Stimulated activated naive B cell treated with anti-CD40 and anti-IgM and Interleukin-4, amounts not matched to agents 10 μg/mL and 1 μg/mL and 100 μg/mL, for 72 hours (primary cell): ENCODE results near the gene CDK13.

Experiments
- ATAC-seq, 2 donors: fragments of 150-1000 bp; cut with Tn5 transposase; replicated peaks; 2 replicates each; pipeline ENCODE4 v1.10.0; 2021; ENCODE audit warnings: moderate library complexity in 1 of 2
- DNase-seq: peaks from one replicate; pipeline ENCODE4 v3.0.0; 2021
- H3K27ac Mint-ChIP-seq: one replicate; pipeline ENCODE4 v1.8.0; 2022; ENCODE audit warnings: mild to moderate bottlenecking, mixed read lengths
- H3K27me3 Mint-ChIP-seq, 2 donors: one replicate each; pipeline ENCODE4 v1.8.0; 2022; ENCODE audit warnings: mixed read lengths in 2 of 2
- H3K36me3 Mint-ChIP-seq, 2 donors: one replicate each; pipeline ENCODE4 v1.8.0; 2022; ENCODE audit warnings: mixed read lengths in 2 of 2, mild to moderate bottlenecking in 1 of 2
- H3K4me1 Mint-ChIP-seq, 2 donors: one replicate each; pipeline ENCODE4 v1.8.0; 2022; ENCODE audit warnings: mixed read lengths in 2 of 2, mild to moderate bottlenecking in 1 of 2
- H3K4me3 Mint-ChIP-seq, 2 donors: one replicate each; pipeline ENCODE4 v1.8.0; 2022; ENCODE audit warnings: mild to moderate bottlenecking in 2 of 2, mixed read lengths in 2 of 2, moderate library complexity in 1 of 2
- H3K9me3 Mint-ChIP-seq, 2 donors: one replicate each; pipeline ENCODE4 v1.8.0; 2022; ENCODE audit warnings: mixed read lengths in 2 of 2, mild to moderate bottlenecking in 1 of 2

The CDK13 gene

DNA sequence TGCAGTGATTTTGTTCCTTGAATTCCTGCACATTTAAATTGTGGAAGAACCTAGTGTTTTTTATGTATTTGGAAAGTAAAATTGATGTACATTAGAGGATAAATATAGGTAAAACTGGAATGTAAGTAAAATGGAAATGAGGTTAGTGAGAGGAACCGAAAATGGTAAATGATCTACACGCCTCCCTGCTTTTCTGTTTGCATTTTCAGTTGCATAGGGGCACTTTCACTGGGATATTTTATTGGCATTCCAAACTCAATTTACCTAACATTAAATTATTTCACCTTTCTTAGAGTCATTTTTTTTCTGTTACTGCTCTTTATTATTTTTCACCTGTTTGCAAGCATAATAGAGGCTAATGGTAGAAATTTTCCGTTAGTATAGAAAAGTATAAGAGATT, 8.0 kb downstream of the CDK13 start:
- DNase-seq (no peak), ATAC-seq (peak in 1 of 2 donors; percentile 51)
- no peaks in the 10 kb centered on the region for H3K27me3 Mint-ChIP-seq
- H3K36me3 Mint-ChIP-seq, result peaks cover 22 to 38% of the 10 kb centered on the region in 2 donors
- peaks cover 23 to 70% of the 10 kb centered on the region in 2 donors for H3K4me1 Mint-ChIP-seq
- peaks cover 0 to 2% of the 10 kb centered on the region in 2 donors for H3K9me3 Mint-ChIP-seq
- H3K4me3 Mint-ChIP-seq, result peak overlapping the region in 1 of 2 donors; percentile 39
- no peak overlapping the region for H3K27ac Mint-ChIP-seq

DNA sequence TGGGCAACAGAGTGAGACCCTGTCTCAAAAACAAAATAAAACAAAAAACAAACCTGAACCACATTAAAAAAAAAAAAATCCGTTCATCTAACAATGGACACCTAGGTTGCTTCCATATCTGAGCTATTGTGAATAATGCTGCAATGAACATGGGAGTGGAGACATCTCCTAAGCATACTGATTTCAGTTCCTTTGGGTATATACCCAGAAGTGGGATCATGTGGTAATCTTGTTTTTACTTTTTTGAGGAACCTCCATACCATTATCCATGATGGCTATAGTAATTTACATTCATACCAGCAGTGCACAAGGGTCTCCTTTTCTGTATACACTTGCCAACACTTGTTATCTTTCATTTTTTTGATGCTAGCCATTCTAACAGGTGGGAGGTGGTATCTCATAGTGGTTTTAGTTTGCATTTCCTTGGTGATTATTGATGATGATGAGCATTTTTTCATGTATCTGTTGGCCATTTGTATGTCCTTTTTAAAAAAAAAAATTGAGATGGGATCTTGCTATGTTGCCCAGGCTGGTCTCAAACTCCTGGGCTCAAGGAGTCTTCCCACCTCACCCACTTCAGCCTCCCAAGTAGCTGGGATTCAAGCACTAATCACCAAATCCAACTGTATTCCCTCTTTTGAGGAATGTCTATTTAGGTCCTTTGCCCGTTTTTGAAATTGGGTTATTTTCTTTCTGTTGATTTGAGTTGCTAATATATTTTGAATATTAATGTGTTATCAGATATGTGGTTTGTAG, 17.5 kb downstream of the CDK13 start:
- H3K27ac Mint-ChIP-seq, result no peak overlapping the region
- H3K9me3 Mint-ChIP-seq, result peaks cover 0 to 3% of the 10 kb centered on the region in 2 donors
- H3K4me3 Mint-ChIP-seq, result no peak overlapping the region
- no peaks in the 10 kb centered on the region for H3K27me3 Mint-ChIP-seq
- H3K4me1 Mint-ChIP-seq, result peaks cover 51 to 96% of the 10 kb centered on the region in 2 donors
- ATAC-seq, result peak in 1 of 2 donors; percentile 31
- DNase-seq, result no peak
- H3K36me3 Mint-ChIP-seq, result peaks cover 9 to 31% of the 10 kb centered on the region in 2 donors

DNA sequence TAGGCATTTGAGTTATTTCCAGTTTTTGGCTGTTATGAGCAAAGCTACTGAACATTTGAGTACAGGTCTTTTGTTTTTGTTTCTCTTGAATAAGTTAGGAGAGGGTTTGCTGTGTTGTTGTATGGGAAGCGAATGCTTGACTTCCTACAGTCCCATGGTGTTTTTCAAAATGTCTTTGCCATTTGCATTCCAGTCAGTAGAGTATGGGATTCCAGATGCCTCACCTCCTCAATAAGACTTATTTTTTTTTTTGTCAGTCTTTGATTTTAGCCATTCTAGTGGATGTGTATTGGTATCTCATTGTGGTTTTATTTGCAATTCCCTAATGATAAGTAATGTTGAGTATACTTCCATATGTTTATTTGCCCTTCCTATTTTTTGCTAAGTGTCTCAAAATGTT, 19.4 kb downstream of the CDK13 start:
- Mint-ChIP-seq H3K9me3 (peaks cover 0 to 3% of the 10 kb centered on the region in 2 donors), H3K4me3 (peak overlapping the region in 1 of 2 donors; percentile 3), H3K27me3 (no peaks in the 10 kb centered on the region), H3K36me3 (peaks cover 12 to 31% of the 10 kb centered on the region in 2 donors), H3K4me1 (peaks cover 54 to 98% of the 10 kb centered on the region in 2 donors), H3K27ac (peak overlapping the region; percentile 56)
- ATAC-seq, result no peak
- DNase-seq, result no peak

DNA sequence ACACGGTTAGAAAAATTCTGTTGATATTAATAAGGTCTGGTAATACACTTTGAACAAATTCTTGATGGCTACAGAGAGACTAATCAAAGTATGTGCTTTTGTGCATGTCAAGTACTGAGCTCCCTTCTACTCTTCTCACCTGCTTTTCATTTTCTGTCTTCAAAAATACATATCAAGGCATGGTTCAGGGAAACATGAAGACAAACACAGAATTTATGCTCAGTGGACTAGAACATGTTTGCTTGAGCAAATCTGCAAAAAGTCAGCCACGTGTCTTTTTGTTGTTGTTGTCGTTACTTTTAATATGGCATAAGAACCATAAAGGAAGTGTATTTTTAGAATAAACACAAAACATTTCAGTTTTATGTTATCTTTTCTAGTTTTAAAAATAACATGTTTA, 21.9 kb downstream of the CDK13 start:
- Mint-ChIP-seq H3K36me3 (peaks cover 8 to 19% of the 10 kb centered on the region in 2 donors), H3K27ac (peak overlapping the region; percentile 65), H3K9me3 (no peaks in the 10 kb centered on the region)

DNA sequence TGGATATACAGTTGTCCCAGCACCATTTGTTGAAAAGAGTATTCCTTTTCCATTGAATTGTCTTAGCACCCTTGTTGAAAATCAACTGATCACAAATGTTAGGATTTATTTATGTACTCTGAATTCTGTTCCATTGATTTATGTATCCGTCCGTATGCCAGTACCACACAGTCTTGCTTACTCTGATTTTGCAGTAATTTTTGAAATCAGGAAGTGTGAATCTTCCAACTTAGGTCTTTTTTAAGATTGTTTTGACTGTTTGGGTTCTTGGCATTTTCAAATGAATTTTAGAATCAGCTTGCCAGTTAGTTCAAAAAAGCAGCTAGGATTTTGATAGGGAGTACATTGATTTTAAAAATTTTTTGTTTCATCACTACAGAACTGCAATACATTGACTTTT, 23.7 kb downstream of the CDK13 start:
- H3K4me3 Mint-ChIP-seq, result peak overlapping the region in 1 of 2 donors; percentile 18
- H3K27me3 Mint-ChIP-seq, result no peaks in the 10 kb centered on the region
- ATAC-seq, result no peak
- H3K4me1 Mint-ChIP-seq, result peaks cover 26 to 57% of the 10 kb centered on the region in 2 donors
- H3K9me3 Mint-ChIP-seq, result no peaks in the 10 kb centered on the region
- H3K36me3 Mint-ChIP-seq, result peaks cover 4 to 6% of the 10 kb centered on the region in 2 donors
- DNase-seq, result no peak
- H3K27ac Mint-ChIP-seq, result peak overlapping the region; percentile 67

More for the DNA sequence above, 21.9 kb downstream of the CDK13 start:
- DNase-seq, result no peak
- Mint-ChIP-seq H3K4me3 (peak overlapping the region in 1 of 2 donors; percentile 21), H3K4me1 (peaks cover 38 to 76% of the 10 kb centered on the region in 2 donors), H3K27me3 (no peaks in the 10 kb centered on the region)
- peak in 1 of 2 donors; percentile 28 for ATAC-seq

DNA sequence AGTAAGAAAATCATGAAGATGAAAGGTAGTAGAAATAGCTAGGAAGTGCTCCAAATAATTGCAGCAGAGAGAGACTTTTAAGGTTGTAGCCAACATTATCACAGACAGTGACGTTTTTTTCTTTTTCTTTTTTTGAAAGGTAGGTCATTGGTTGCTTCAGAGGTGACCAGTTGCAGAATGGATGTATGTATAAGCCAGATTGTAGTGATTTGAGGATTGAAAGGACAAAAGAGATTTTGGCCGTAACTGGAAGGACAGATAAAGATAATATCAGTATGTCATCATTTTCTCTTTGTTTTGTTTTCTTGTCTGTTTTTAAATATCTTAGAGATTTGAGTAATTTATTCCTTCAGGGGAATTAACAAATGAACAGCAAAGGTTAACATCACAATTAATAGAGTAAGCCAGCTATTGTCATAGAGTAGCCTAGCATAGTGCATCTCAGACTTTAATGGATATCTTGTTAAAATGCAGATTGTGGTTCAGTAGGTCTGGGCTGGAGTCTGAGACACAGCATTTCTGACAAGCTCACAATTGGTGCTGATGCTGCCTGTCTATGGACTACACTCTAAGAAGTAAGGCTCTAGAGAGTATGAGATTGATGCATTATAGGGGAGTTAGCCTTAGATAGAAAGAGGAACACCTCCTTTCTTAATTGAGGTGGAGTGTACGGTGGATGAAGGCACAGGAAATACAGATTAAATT, 28.3 kb downstream of the CDK13 start:
- no peak for DNase-seq
- no peaks in the 10 kb centered on the region for H3K27me3 Mint-ChIP-seq
- H3K27ac Mint-ChIP-seq, result no peak overlapping the region
- peak; percentile 71 to 79 for ATAC-seq
- no peak overlapping the region for H3K4me3 Mint-ChIP-seq
- no peaks in the 10 kb centered on the region for H3K36me3 Mint-ChIP-seq
- H3K9me3 Mint-ChIP-seq, result no peaks in the 10 kb centered on the region
- peaks cover 13 to 20% of the 10 kb centered on the region in 2 donors for H3K4me1 Mint-ChIP-seq

DNA sequence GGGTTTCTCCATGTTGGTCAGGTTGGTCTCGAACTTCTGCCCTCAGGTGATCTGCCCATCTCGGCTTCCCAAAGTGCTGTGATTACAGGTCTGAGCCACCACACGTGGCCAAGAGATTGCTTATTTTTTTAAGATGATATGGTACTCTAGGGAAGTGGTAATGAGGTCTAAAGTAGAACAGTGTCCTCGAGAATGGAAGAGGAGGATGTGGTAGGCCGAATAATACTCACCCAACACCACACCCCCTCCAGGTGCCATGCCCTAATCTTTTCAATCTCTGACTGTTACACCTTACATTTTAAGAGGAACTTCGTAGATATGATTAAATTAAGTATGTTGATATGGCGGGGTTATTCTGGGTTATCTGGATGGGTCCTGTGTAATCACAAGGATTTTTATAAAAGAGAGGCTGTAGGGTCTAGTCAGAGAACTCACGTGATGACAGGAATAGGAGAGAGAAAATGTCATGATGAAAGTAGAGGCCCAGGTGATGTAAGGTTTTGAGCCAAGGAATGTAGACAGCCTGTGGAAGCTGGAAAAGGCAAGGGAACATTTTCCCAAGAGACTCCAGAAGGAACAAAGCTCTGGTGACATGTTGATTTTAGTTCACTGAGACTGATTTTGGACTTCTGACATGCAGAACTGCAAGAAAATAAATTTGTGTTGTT, 29.5 kb downstream of the CDK13 start:
- Mint-ChIP-seq H3K4me3 (no peak overlapping the region), H3K27me3 (no peaks in the 10 kb centered on the region), H3K36me3 (peaks cover 0 to 4% of the 10 kb centered on the region in 2 donors), H3K4me1 (peaks cover 9 to 17% of the 10 kb centered on the region in 2 donors), H3K27ac (no peak overlapping the region), H3K9me3 (no peaks in the 10 kb centered on the region)
- ATAC-seq, result peak; percentile 65 to 75
- no peak for DNase-seq

DNA sequence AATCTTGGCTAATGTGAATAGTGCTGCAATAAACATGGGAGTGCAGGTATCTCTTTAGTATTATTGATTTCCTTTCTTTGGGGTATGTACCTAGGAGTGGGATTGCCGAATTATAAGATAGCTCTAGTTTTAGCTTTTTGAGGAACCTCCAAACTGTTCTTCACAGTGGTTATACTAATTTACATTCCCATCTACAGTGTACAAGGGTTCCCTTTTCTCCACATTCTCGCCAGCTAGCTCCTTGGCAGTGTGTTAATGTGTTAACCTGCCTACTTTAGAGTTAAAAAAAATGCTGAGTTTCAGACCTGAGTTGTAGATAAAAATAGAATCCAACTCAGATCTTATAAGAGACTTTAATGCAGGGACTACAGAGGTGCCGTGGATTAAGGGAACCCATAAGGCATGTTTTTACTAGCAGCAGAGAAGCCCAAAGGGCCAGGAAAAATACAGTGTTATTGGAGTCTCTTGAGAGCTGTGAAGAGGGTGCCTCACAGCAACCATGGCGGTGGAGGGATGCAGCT, 35.4 kb downstream of the CDK13 start:
- ATAC-seq (peak in 1 of 2 donors; percentile 36), DNase-seq (no peak)
- Mint-ChIP-seq H3K36me3 (peaks cover 15 to 21% of the 10 kb centered on the region in 2 donors), H3K9me3 (peaks cover 1 to 4% of the 10 kb centered on the region in 2 donors), H3K4me1 (peaks cover 27 to 53% of the 10 kb centered on the region in 2 donors), H3K27me3 (no peaks in the 10 kb centered on the region), H3K4me3 (no peak overlapping the region), H3K27ac (peak overlapping the region; percentile 26)

DNA sequence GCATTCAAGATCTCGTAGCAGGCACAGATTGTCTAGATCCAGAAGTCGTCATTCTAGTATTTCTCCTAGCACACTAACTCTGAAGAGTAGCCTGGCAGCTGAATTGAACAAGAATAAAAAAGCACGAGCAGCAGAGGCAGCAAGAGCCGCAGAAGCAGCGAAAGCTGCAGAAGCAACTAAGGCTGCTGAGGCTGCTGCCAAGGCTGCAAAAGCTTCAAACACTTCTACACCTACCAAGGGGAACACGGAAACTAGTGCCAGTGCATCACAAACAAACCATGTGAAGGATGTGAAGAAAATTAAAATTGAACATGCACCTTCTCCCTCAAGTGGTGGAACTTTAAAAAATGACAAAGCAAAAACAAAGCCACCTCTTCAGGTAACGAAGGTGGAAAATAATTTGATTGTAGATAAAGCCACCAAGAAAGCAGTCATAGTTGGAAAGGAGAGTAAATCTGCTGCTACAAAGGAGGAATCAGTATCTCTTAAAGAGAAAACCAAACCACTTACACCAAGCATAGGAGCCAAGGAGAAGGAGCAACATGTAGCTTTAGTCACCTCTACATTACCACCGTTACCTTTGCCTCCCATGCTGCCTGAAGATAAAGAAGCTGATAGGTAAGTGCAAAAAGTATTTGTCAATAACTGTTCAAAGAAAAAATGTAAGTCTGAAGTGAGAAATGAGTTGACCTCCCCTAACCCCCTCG, 37.7 kb downstream of the CDK13 start:
- peaks cover 27 to 52% of the 10 kb centered on the region in 2 donors for H3K4me1 Mint-ChIP-seq
- H3K4me3 Mint-ChIP-seq, result no peak overlapping the region
- no peaks in the 10 kb centered on the region for H3K27me3 Mint-ChIP-seq
- no peak for ATAC-seq
- H3K27ac Mint-ChIP-seq, result peak overlapping the region; percentile 51
- H3K9me3 Mint-ChIP-seq, result peaks cover 1 to 4% of the 10 kb centered on the region in 2 donors
- no peak for DNase-seq
- H3K36me3 Mint-ChIP-seq, result peaks cover 15 to 34% of the 10 kb centered on the region in 2 donors

DNA sequence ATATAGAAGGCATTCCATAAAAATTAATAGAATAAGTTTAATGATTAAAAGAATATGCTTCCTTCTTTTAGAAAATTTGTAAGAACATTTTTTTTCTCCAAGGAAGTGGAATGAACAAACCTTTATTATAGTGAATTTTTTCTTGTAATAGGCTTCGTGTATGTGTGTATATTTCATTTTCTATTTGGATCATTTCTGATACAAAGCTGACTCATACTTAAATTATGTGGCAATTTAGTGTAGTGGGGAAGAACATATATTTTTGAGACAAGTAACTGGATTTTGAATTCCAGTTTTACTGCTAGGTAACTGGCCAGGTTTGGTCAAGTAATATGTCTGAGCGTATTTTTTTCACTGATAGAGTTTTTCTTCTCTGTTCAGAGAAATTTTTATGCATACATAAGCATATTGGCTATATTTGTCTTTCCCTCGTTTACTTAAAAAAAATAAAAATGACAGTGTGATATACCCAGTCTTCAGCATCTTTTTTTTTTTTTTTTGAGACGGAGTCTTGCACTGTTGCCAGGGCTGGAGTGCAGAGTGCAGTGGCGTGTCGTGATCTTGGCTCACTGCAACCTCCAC, 50.8 kb downstream of the CDK13 start:
- no peaks in the 10 kb centered on the region for H3K27me3 Mint-ChIP-seq
- H3K9me3 Mint-ChIP-seq, result no peaks in the 10 kb centered on the region
- ATAC-seq, result no peak
- peaks cover 0 to 3% of the 10 kb centered on the region in 2 donors for H3K4me1 Mint-ChIP-seq
- peaks cover 9 to 11% of the 10 kb centered on the region in 2 donors for H3K36me3 Mint-ChIP-seq
- H3K27ac Mint-ChIP-seq, result no peak overlapping the region
- no peak for DNase-seq
- no peak overlapping the region for H3K4me3 Mint-ChIP-seq

DNA sequence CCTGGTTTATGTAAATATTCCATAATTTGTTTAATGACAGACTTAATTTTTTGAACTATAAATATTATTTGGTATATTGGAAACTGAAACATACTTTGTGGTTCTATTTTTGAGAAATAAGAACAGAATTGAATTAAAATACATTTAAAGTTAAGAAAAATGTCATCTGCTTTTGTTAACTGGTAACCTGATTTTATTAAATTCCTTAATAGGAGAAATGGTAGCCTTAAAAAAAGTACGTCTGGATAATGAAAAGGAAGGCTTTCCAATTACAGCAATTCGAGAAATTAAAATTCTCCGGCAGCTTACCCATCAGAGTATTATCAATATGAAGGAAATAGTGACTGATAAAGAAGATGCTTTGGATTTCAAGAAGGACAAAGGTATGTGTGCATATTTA, 51.6 kb downstream of the CDK13 start:
- DNase-seq (no peak), ATAC-seq (no peak)
- Mint-ChIP-seq H3K36me3 (peaks cover 11 to 13% of the 10 kb centered on the region in 2 donors), H3K27ac (no peak overlapping the region), H3K4me1 (peaks cover 0 to 3% of the 10 kb centered on the region in 2 donors), H3K4me3 (no peak overlapping the region), H3K9me3 (no peaks in the 10 kb centered on the region), H3K27me3 (no peaks in the 10 kb centered on the region)

DNA sequence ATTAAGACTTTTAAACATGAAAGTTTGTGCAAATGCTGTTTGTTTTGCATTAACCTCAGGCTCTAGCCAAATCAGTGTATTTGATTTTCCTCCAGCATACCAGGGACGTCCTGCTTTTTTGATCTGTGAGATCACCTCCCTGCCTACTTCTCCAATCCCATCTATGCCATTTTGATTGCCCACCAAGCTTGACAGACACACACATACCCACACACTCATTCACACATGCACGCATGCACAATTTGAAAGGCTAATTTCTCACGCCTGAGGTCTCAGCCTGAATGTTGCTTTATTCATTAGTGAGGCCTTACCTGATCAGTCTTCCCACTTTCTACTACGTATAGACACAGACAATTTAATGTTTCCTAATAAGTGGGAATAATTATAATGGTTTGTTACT, 53.5 kb downstream of the CDK13 start:
- Mint-ChIP-seq H3K4me3 (no peak overlapping the region), H3K27me3 (no peaks in the 10 kb centered on the region), H3K9me3 (no peaks in the 10 kb centered on the region), H3K36me3 (peaks cover 13 to 17% of the 10 kb centered on the region in 2 donors), H3K27ac (peak overlapping the region; percentile 2), H3K4me1 (peaks cover 0 to 1% of the 10 kb centered on the region in 2 donors)
- DNase-seq (no peak), ATAC-seq (no peak)

DNA sequence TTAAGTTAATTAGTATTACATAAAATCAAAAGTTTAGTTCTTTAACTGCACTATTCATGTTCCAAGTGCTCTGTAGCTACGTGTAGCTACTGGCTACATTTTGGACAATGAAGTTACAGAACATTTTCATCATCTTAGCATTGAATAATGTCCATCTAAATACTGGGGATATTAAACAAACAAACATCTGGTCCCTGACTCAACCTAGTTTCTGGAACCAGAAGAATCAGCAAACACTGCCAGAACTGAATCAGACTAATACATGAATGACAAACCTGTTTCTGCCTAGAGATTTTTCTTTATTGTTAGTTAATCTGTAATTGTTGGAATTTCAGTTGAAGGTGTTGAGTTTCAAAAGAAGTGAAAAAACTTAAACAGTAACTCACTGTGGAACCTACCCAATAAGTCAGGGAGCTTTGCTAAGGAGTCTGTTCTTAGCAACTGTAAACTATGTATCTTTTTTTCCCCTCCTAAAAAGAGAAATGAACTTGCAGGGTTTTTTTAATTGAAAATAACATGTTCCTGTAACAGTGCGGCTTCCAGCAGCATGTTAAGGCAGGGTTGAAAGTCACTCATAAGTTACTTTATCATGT, 58.3 kb downstream of the CDK13 start:
- DNase-seq (no peak), ATAC-seq (no peak)
- no peaks in the 10 kb centered on the region for H3K9me3 Mint-ChIP-seq
- H3K27me3 Mint-ChIP-seq, result no peaks in the 10 kb centered on the region
- H3K4me3 Mint-ChIP-seq, result no peak overlapping the region
- no peak overlapping the region for H3K27ac Mint-ChIP-seq
- H3K36me3 Mint-ChIP-seq, result peaks cover 18 to 35% of the 10 kb centered on the region in 2 donors
- H3K4me1 Mint-ChIP-seq, result peaks cover 0 to 6% of the 10 kb centered on the region in 2 donors
